PFSK-1 (cell line): Measurements from ENCODE around the gene IL20.

Experiments
- SIN3A ChIP-seq: IDR thresholded peaks from 2 replicates; pipeline ENCODE4 v1.6.1; 2012; ENCODE audit warnings: mild to moderate bottlenecking, low read length, moderate library complexity, borderline replicate concordance; ENCODE audit not compliant: insufficient read depth
- TAF1 ChIP-seq: IDR thresholded peaks from 2 replicates; pipeline ENCODE4 v1.6.1; 2012; ENCODE audit warnings: low read length, control low read depth, borderline replicate concordance; ENCODE audit not compliant: insufficient read depth
- TF ChIP-seq, protein P1 (sequence below), 2 experiments: IDR thresholded peaks; 2 replicates each; pipeline versions ENCODE4 v1.6.1 to v1.8.0; 2011 to 2012; ENCODE audit warnings: low read depth in 2 of 2, low read length in 2 of 2, control low read depth in 1 of 2, inconsistent platforms in 1 of 2, mild to moderate bottlenecking in 1 of 2, moderate library complexity in 1 of 2; ENCODE audit not compliant: insufficient read depth in 1 of 2

DNA sequence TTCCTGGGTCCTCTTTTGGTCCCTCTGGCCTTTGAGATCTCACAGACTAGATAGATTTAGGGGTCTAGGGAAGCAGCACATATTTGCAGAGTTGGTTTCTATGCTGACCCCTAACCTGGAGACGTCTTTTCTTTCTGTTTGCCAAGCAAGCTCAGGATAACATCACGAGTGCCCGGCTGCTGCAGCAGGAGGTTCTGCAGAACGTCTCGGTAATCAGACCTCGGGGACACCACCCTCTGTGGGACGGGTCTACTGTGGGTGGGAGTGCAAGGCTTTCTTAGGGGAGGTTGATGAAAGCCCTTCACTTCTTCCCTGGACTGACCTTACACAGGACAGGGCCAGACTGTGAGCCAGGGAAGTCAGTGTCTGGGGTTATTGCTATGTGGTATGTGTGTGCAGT lies 34.7 kb downstream of the IL20 start:
- TF ChIP-seq, protein P1, sequence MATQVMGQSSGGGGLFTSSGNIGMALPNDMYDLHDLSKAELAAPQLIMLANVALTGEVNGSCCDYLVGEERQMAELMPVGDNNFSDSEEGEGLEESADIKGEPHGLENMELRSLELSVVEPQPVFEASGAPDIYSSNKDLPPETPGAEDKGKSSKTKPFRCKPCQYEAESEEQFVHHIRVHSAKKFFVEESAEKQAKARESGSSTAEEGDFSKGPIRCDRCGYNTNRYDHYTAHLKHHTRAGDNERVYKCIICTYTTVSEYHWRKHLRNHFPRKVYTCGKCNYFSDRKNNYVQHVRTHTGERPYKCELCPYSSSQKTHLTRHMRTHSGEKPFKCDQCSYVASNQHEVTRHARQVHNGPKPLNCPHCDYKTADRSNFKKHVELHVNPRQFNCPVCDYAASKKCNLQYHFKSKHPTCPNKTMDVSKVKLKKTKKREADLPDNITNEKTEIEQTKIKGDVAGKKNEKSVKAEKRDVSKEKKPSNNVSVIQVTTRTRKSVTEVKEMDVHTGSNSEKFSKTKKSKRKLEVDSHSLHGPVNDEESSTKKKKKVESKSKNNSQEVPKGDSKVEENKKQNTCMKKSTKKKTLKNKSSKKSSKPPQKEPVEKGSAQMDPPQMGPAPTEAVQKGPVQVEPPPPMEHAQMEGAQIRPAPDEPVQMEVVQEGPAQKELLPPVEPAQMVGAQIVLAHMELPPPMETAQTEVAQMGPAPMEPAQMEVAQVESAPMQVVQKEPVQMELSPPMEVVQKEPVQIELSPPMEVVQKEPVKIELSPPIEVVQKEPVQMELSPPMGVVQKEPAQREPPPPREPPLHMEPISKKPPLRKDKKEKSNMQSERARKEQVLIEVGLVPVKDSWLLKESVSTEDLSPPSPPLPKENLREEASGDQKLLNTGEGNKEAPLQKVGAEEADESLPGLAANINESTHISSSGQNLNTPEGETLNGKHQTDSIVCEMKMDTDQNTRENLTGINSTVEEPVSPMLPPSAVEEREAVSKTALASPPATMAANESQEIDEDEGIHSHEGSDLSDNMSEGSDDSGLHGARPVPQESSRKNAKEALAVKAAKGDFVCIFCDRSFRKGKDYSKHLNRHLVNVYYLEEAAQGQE (IDR thresholded peaks at IDR 0.05; ENCODE audit: insufficient read depth in 1 of 2, low read depth in 2 of 2, low read length in 2 of 2): no peak
- no peak for TF ChIP-seq SIN3A
- TF ChIP-seq TAF1: no peak
